ENCODE data around the gene DENND1A. TPM values are rescaled to one million over a fixed set of nuclear protein-coding genes. Genes with fewer than 3 reads are reported as not detected.

Gene DENND1A
- total RNA-seq, 4 donors from 2014 or later, result 15.8 to 33.5 (median 23.9) TPM

DNA sequence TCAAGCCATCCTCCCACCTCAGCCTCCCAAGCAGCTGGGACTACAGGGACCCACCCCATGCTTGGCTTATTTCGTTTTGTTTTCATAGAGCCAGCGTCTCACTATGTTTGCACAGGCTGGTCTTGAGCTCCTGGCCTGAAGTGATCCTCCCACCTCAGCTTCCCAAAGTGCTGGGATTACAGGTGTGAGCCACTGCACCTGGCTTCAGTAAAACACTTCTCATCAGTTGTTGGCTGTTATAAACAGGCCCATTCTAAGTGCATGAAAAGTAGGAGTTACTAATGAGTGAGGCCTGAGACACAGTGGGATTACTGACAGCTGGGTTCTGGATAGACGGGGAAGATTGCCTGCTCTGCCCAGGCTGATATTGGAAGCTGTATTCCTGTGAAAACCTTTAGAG is 570.4 kb downstream of the DENND1A start:
- Histone ChIP-seq H3K36me3 (no peaks in the 10 kb centered on the region), H3K27me3 (peaks cover 24% of the 10 kb centered on the region), H3K9me3 (no peaks in the 10 kb centered on the region), H3K4me1 (peaks cover 3% of the 10 kb centered on the region), H3K27ac (no peak overlapping the region), H3K4me3 (no peak overlapping the region)
- 85% methylated on average over 3 of the region's 3 CpGs for WGBS
- no peak for DNase-seq (ENCODE audit: low spot score in 2 of 2)
- TF ChIP-seq POLR2AphosphoS5 (IDR thresholded peaks at IDR 0.05), result no peak
- no peak for TF ChIP-seq EP300 (IDR thresholded peaks at IDR 0.05)
- no peak for TF ChIP-seq POLR2A (IDR thresholded peaks at IDR 0.05)
- no peak for TF ChIP-seq CTCF (IDR thresholded peaks at IDR 0.05)

GRCh38 chr9:123359106-123359505 is 570.8 kb downstream of the DENND1A start:
- no peak overlapping the region for H3K27ac ChIP-seq
- DNase-seq (ENCODE audit: low spot score in 2 of 2), result no peak
- 74% methylated on average over 2 of the region's 2 CpGs for whole genome bisulfite sequencing
- H3K36me3 ChIP-seq, result no peaks in the 10 kb centered on the region
- peaks cover 23% of the 10 kb centered on the region for H3K27me3 ChIP-seq
- H3K4me1 ChIP-seq, result peaks cover under 1% of the 10 kb centered on the region
- no peaks in the 10 kb centered on the region for H3K9me3 ChIP-seq
- H3K4me3 ChIP-seq, result no peak overlapping the region
- TF ChIP-seq POLR2AphosphoS5 (IDR thresholded peaks at IDR 0.05) (no peak), CTCF (IDR thresholded peaks at IDR 0.05) (no peak), POLR2A (IDR thresholded peaks at IDR 0.05) (no peak), EP300 (IDR thresholded peaks at IDR 0.05) (no peak)

DNA sequence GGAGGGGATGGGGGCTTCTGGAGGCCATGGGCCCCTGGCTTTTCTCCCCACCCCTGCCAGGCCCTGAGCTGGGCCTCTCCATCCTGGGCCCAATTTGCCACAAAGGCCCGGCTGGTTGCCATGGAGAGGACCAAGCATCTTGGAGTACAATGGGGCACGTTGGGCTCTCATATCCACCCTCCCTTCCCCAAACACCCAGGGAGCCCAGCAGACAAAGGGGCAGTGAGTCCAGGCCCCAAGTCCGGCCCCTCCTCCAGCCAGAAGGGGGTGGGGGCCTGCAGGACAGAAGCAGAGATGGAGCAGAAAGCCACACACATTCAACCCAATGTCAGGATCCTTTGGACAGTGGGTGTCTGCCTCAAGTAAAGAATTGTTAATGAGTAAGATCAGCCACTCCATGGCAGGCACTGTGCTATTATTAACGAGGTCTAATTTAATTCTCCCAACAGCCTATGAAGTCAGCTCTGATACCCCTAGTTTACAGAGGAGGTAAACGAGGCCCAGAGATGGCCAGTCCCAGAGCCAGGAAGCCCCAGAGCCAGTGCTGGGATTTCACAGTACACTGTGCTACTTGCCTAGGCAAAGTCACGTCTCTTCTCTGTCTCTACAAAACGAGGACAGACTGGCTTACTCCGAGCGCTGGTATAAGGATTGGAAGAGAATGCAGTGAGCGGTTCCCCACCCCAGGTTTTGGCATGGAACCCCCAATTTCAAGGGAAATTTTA is 571.6 kb downstream of the DENND1A start:
- 85% methylated on average over 9 of the region's 10 CpGs for WGBS
- Histone ChIP-seq H3K27ac (no peak overlapping the region), H3K9me3 (no peaks in the 10 kb centered on the region), H3K27me3 (peaks cover 22% of the 10 kb centered on the region), H3K4me3 (no peak overlapping the region), H3K4me1 (peaks cover 6% of the 10 kb centered on the region), H3K36me3 (no peaks in the 10 kb centered on the region)
- no peak for DNase-seq (ENCODE audit: low spot score in 2 of 2)
- TF ChIP-seq CTCF (IDR thresholded peaks at IDR 0.05) (no peak), POLR2AphosphoS5 (IDR thresholded peaks at IDR 0.05) (no peak), POLR2A (IDR thresholded peaks at IDR 0.05) (no peak)

DNA sequence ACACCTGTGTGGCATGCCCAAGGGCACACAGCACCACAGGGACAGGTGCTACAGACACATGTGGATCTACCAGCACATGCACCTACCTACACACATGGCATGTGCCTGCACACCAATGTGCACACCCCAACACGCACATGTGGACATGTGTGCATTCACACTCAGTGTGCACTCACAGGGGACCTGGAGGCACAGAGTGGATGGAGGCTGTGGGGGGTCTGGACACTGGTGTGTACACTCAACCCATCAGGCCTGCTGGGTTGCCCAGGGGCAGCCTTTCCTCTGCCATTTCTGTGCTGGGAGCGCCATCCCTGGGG is 572.2 kb downstream of the DENND1A start:
- no peaks in the 10 kb centered on the region for H3K36me3 ChIP-seq
- no peak overlapping the region for H3K4me3 ChIP-seq
- H3K27me3 ChIP-seq, result peaks cover 21% of the 10 kb centered on the region
- TF ChIP-seq POLR2A (IDR thresholded peaks at IDR 0.05) (no peak), CTCF (IDR thresholded peaks at IDR 0.05) (no peak), EP300 (IDR thresholded peaks at IDR 0.05) (no peak)
- no peak for DNase-seq (ENCODE audit: low spot score in 2 of 2)
- H3K27ac ChIP-seq, result no peak overlapping the region
- H3K9me3 ChIP-seq, result no peaks in the 10 kb centered on the region
- peaks cover 6% of the 10 kb centered on the region for H3K4me1 ChIP-seq
- no CpG with 5 or more reads among the region's 2 CpGs for WGBS

- TF ChIP-seq EP300 (IDR thresholded peaks at IDR 0.05) (no peak), POLR2AphosphoS5 (IDR thresholded peaks at IDR 0.05) (no peak), CTCF (IDR thresholded peaks at IDR 0.05) (no peak), POLR2A (IDR thresholded peaks at IDR 0.05) (no peak)
- peaks cover 6% of the 10 kb centered on the region for H3K4me1 ChIP-seq
- WGBS, result 47% methylated on average over 8 of the region's 19 CpGs
These were observed 572.8 kb downstream of the DENND1A start for GRCh38 chr9:123356851-123357742.

More at GRCh38 chr9:123356851-123357742, 572.8 kb downstream of the DENND1A start:
- Histone ChIP-seq H3K4me3 (no peak overlapping the region), H3K9me3 (no peaks in the 10 kb centered on the region), H3K27ac (no peak overlapping the region), H3K36me3 (no peaks in the 10 kb centered on the region), H3K27me3 (peaks cover 16% of the 10 kb centered on the region)
- no peak for DNase-seq (ENCODE audit: low spot score in 2 of 2)
